HL-60 (cell line): ENCODE data around the gene SECISBP2L.

Experiments used
- POLR2AphosphoS5 ChIP-seq: IDR thresholded peaks from 2 replicates; pipeline ENCODE4 v1.6.1; 2012; ENCODE audit warnings: low read depth
- TF ChIP-seq, protein P1 (sequence below): IDR thresholded peaks from one replicate; pipeline ENCODE4 v1.5.1; 2011; ENCODE audit warnings: low read length, control low read depth, inconsistent platforms; ENCODE audit not compliant: insufficient read depth

DNA sequence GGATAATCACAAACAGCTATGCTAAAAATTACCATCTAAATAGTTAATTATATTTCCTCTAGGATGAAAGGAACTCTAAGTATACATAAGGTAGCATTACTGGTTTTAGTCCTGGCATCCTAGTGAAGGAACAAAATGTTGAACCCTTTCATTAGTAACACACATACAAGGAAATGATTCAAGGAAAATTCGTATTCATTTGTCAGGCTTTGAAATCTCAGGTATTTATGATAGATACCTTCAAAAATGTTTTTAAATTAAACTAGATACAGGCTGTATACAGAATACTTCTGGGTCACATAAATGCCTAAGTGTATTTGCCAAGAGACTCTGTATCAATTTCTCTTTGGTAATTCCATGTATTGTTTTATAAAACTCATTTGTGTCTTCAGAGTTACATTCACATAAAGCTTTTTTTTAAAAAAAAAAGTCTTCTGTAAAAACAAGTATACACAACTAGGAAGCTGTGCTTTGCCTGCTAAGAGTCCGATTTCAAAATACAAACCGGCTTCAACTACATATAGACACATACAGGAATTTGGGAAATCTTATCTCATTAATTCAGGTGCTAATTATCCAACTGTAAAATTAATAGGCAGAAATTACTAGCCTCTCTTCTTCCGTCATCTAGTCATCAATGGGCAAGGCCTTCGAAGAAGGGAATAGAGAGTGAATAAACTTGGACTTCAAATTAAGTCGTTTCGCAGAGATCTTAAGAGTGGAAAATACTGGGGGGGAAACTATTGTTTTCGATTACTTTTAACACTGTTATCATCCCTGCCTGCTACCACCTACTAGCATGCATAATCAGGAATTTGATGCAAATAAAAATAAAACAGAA lies 1.3 kb downstream of the SECISBP2L start:
- TF ChIP-seq POLR2AphosphoS5 = no peak
- TF ChIP-seq, protein P1, sequence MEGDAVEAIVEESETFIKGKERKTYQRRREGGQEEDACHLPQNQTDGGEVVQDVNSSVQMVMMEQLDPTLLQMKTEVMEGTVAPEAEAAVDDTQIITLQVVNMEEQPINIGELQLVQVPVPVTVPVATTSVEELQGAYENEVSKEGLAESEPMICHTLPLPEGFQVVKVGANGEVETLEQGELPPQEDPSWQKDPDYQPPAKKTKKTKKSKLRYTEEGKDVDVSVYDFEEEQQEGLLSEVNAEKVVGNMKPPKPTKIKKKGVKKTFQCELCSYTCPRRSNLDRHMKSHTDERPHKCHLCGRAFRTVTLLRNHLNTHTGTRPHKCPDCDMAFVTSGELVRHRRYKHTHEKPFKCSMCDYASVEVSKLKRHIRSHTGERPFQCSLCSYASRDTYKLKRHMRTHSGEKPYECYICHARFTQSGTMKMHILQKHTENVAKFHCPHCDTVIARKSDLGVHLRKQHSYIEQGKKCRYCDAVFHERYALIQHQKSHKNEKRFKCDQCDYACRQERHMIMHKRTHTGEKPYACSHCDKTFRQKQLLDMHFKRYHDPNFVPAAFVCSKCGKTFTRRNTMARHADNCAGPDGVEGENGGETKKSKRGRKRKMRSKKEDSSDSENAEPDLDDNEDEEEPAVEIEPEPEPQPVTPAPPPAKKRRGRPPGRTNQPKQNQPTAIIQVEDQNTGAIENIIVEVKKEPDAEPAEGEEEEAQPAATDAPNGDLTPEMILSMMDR = no peak
